NOMO-1 treated with DMSO at 0.1 percent for 48 hours (cell line): Measurements from ENCODE around the gene FOXC1.

Experiments
- DNase-seq: peaks from one replicate; lab custom pipeline; 2025; ENCODE audit not compliant: unreplicated experiment; lab: John Stamatoyannopoulos, UW

The FOXC1 gene

DNA sequence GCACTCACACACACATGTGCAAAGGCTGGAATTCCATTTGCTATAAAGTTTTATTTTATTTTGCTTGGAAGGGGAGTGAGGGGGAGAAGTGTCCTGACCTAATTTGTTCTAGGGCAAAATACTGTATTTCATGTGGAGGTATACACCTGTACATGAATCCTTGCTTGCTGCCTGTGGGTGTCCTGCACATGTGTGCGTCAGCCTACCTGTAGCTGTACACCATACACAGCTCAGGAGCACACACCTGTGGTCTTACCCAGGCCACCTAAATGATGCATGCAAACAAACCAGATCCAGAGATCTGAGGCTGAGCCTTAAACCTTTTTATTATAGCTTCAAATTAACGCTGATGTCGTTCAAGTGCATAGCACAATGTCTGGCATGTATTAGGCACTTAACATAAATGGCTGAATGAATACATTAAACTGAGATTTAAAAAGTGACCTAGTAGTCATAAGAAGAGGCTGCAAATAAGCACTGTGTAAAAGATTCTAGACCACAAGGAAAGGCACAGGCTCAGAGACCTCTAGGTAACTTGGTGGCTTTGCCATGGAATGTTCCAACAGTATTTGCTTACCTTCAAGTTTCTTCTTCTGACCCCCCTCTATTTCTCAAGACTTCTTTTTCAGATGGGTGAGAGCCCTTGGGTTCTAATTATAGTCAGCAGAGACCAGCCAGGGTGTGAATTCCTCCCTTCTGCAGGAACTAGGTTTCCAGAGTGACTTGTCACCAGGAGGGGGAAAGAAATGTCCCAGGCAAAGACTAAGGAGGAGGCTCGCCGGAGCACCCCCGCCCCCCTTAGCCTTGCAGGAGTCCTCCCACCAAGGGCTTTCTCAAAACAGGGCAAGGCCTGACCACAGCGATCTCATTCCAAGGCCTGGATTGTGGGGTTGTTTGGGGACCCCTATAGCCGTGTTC lies 13.4 kb downstream of the FOXC1 start:
- DNase-seq = no peak

DNA sequence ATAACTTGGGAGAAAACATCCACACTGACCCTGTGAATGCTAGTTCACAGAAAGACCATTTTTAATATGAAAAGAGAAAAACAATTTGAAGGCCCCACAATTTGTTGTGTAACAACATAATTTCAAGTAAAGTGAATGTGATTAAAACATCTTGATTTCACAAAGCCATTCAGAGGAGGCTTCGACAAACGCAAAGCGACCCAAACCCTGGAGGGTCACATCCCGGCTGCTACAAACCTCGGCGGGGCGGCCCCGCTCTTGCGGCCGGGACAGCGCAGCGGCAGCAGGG lies 14.0 kb downstream of the FOXC1 start:
- DNase-seq = no peak

DNA sequence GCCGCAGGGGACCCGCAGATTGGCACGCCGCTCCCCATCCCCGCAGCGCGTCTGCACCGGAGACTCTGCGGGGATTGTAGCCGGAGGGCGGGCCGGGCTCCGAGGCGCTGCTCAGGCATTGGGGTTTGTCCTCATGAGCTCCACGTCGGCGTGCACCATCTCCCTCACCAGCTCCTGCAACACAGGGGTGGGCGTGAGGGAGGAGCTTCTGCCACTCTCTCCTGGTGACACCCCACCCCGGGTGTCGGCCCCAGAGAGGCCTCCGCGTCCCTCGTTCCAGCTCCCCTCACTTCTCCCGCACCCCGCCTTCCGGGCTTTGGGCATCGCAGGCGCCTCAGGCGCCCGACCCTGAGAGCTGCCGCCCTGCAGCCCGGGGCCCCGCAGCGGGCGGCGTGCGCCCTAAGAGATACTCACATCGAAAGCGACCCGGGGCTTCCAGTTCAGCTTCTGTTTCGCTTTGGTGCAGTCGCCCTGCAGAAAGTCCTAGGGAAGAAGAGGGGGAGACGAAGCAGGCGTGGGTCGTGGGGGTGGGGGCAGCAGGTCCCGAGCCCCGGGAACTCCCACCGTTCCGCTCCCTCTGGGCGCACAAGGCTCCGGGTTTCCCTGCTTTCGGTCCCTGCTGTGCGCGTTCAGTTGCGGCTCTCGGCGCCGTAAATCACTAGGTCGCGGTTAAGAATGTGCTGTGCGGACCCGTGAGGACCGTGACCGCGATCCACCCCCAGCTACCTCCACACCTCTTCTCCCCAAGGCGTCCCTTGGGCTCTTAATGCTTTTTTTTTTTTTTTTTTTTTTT lies 14.5 kb downstream of the FOXC1 start:
- no peak for DNase-seq

DNA sequence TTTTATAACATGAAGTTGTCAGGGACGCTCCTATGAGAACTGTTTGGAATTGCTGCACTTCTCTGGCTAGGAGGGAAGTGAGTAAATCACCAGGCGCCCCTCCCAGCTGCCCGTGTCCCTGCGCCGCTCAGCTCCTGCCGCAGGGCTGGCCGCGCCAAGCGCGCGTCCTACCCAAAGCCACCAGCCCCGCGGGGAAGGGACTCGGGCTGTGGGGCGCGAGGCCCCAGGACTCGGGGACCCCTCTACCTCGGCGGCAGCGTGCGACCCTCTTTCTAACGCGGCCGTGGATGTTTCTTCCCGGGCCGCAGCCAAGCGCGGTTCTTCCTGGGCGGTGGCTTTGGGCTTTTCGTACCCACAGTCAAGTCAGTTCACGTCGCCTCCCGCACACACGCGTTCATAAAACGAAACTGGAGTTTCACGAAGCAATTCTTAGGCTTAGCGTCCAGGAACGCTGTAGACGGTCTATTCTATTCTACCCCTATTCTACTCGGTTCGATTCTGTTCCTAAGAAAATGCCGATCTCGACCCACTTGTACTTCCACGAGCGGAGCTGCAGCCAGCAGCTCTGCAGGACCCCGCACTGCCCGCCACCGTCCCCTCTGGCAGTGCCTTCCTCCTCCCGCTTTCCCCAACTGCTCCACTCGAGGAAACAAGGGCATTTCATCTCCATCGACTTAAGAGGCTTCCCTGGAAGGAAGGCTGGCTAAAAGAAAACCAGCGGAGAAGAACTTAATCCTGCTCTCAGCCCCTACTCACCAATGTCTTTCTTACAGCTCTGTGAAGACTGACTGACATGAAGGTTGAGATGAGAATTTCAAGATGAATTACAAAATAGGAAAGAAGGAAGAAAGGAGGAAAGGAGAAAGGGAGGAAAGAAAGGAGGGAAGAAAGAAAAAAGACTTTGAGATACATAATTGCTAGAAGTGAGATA lies 15.4 kb downstream of the FOXC1 start:
- peak; percentile 15 for DNase-seq

DNA sequence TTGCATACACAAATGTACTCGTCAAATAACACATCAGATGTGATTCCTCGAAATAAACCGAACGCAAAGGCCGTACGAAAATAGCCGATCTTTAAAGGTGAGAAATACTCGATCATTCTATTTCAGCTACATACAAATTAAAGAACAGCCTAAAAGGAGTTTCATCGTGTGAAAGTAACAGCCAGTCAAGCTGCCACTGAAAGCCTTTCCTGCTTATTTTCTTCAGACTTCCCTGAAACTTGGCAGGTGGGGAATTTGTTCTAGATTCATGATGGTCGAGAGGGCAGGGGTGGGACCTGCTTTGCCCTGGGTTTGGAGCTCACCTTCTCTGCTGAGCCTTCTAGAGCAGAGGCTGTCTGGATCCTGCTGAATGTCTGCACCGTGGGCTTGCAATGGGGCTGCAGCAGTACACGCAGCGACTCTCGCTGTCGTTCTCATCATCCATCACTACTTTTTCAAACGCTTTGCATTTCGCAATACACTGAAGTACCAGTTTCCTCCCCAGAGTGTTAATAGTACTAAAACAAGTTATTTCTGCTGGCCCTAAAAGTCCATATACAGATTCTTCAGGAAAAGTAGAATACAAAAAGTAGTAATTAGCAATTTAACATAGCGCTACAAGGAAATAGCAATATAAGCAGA lies 16.2 kb downstream of the FOXC1 start:
- no peak for DNase-seq

DNA sequence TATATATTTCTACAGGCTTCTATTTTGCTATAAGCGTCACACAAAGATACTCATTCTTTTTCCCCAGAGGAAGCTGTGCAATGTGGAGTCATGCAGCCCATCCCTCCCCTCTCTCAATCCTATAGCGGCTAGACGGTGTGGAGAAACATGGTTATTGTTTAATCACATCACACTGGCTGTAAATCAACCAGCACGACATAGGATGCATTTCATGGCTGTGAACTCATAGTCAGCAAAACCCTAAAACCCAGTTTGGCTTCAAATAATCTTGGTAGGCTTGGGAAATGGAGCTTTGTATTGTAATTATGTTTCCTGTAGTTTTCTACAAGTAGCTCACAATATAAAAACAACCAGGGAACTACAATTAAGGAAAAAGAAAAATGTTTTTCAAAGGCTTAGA lies 16.8 kb downstream of the FOXC1 start:
- DNase-seq = no peak

DNA sequence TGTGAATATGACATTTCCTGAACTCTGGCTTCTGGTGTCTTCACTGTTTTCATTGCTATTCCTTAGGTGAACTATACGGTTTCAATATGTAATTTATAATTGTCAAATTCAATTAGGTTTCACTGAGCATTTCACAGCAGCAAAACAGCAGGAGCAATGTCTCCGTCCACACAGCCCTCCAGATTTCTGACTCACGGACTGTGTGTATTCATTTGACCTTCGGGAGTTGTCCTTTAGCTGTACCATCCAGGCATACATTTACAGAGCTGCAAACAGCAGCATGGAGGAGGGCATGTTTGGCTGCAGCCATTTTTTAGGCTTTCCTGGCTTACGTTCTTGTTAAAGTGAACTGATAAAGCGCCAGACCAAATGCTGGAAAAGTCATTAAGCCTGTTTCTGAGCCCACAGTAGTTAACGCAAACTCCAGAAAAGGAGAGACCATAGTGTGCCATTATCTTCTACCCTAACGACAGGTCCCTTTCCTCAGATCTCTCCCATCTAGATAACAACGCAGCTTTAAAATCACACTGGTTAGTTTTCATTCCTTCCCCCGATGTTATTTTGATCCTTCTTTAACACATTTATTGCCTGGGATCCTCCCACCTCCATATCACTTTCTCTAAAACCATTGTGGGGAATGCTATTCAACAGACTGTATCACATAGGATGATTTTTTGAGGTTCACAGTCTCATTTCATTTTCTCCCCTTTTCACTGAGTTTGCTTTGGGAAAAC lies 18.3 kb downstream of the FOXC1 start:
- DNase-seq = no peak

DNA sequence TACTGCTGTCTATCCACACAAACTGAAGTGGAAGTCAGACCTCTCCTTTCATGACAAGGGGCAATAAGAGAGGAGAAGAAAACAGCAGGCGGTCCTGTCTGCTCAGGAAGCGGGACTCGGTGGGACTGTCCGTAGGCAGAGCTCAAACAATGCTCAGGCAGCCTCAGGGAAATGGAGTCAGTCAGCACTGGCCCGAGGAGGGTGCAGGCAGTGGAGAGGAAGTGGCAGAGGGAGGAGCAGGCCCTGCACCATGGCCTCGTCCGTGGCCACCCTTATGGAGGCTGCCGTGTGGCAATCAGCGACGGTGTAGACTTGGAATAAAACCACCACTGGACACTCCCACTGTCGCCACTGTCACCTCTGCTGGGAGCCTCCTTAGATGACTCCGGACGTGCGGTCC lies 19.6 kb downstream of the FOXC1 start:
- no peak for DNase-seq

DNA sequence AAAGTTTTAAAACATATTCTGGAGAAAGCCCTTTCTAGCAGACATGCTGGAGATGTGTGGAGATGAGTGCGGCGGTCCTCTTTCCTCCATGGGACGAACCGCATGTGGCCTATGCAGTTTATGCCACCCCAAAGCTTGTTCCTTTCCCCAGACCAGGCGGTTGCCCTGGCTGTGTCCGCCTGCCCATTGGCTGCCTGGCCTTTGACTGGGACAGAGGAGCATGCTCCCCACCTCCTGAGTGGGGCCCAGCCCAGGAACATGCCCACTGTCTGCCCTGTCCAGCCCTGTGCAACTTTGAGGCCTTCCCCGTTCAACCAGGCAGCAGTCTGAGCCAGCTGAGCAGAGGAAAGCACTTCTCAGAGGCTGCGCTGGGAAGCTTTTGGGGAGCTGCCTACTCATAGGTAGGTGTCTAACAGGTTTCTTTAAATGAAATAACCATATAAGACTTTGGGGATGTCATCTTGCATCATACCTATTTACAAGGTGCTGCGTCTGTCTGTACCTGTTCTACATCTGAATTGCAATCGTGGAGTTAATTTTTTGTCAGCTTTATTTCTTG lies 20.6 kb downstream of the FOXC1 start:
- no peak for DNase-seq

DNA sequence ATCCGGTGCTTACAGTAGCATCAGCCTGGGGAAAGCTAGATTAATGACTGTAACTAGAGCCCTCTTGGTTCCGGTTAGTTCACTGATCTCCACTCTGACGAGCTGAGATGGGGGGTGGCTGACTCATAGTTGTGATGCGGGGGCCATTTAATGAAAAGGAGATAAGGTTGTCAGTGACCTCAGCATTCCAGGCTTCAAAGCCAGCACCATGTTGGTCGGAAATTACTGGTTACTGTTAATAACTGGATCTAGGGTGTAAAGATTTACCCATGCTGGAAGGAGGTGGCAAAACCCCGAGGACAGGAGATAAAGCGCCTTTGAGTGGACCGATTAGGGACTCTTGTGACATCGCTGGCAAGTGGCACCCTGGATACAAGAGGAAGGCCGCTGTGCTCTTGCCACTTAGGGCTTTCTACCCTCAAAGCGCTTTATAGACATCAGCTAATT lies 21.1 kb downstream of the FOXC1 start:
- no peak for DNase-seq

DNA sequence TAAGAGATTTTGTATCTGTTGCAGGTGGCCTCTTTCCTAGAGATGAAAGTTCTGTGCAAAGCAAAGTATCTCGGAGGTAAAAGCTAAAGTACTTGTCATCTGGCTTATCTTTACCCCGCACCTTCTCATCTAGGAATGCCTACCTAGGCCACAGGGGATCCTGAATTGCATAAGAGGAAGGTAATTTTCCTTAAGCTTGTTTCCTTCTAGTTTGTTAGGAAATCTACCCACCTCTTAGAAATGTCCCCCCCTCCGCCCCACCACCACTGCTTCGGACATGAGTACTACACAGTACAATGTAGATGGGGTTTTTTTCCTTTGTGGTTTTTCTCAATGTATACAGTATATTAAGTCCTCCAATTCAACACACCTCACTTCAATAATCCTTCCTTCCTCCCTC lies 21.5 kb downstream of the FOXC1 start:
- DNase-seq = no peak

DNA sequence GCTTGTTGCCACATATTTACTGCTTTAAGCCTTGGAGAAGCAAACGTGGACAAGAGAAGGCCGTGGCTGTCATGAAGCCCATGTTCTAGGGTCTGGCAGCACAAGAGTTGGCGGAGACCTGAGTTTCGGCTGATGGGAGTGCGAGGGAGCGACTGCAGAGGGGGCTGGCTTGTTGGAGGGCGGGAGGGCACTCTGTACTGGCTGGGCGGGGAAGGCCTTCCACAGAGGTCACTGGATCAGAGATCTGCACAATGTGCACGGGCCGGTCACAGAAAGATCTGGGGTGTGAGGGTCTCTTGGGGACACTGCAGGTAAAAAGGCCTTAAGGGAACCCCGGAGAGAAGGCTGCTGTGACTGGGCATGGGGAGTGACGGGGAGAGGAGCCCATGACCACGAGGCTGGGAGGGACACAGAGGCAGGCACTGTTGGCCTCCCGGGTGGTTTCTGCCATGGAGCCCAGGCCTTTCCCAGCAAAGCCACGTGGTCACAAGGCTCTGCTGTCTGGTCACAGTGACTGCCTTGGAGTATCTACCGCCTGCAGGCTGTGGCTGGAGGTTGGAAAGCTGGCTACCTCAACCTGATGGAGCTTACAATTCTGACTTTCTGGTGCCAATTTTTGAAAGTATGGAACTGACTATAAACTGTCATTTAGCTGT lies 23.8 kb downstream of the FOXC1 start:
- no peak for DNase-seq

DNA sequence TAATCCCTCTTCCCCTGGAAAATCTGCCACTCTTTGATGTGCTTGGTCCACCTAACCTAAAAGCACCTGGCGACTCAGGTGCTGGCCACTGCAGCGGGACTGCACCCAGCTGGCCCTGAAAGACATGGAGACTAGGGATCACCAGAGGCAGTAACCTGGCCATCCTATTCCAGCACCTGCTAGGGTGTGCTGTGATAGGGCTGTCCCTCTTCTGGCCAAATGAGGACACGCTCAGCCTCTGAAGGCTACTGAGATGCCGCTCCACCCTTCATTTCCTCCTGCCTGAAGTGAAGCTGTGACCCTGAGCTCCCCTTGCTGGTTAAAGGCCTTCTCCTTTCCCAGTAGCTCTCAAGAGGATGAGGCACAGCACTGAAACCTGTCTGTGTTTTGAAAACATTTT lies 24.4 kb downstream of the FOXC1 start:
- DNase-seq = no peak

DNA sequence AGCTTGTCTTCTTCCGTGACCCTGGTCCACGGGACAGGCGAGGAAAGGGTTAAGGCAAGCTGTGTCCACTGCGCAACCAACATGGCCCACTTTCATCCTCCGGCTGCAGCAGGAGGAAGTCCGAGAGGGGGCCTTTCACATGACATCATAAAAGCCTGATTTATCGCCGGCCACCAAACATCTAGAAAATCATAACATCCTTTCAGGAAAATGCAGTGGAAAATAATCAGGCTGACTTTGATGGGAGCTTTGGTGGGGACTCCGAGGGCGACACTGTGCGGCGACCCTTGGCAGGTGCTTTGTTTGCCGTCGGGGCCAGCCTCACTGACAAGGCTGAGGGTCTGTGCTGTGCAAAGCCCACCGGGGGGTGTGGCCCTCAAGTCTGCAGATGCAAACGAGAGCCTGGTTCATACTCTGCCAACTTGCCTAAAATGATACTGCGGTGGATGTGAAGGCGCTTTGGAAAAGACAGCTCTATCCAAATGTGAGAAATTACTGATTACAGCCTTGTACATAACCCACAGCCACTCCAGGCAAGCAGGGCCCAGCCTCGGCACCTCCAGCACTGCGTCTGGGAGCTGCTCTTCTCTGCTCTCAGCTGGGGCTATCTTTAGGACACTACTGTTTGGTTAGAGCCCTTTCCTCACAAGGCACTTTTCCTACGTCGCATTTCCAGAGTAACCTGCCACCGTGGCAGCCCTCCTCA lies 25.7 kb downstream of the FOXC1 start:
- no peak for DNase-seq

DNA sequence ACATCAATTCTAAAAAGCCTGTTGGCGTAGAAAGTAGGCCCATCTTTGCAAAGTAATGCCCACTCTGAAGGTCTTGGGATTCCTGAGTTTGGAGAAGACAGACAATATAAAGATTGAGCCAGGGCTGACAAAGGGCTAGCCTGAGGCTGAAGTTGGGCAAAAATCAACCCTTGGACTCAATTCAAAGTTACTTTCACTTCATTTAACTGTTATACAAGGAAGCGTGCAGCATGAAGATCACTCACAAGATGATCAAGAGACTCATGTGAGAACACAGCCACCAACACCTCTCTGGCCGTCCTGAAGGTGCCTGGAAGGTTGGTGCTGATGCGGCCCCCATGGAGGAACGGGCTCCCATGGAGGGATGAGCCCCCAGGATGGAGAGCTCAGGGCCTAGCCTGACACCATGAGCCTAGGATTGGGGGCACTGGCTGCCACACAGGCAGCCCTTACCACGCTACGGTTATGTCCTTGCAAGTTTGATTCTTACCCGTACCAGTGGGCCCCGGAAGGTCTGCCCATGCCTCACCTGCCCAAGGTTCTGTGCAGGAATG lies 26.6 kb downstream of the FOXC1 start:
- DNase-seq = no peak

DNA sequence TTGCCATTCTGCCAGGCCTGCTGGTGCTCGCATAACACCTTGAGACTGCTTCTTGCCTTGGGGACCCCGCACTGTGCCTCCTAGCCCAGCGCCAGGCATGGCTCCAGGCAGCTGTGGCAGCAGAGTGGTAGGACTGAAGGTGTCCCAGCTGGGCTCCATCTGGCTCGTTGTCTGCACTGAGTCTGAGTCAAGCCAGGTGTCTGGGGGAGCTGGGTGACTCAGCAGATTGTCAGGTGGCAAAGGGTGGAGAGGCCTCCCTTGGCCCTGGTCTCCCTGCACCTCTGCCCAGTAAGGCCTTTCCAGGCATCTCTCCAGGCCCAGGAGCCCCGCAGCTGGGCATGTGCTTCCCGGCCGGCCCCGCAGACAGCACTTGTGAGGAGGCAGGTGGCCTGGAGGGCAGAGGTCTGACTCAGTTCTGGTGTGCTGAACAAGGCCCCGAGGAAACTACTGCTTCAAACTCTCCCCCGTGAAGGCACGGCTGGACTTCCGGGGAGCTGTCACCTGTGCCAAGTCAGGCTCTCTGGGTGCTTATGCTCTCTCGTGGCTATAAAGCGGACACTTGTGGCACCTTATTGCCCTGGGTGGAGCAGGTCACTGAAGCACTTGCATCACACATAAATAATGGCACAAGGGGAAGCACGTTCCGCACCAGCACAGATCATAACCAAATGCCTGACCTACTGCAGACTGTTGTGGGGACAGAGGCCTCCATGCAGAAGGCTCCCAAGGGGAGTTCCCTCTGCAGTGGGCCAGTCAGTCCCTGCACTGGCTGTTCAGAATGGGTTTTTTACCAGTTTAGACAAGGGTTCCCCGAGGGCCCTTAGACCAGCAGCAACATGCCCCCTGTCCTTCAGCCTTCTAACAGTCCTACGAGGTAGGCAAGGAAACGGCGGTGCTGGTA lies 27.5 kb downstream of the FOXC1 start:
- DNase-seq = no peak

DNA sequence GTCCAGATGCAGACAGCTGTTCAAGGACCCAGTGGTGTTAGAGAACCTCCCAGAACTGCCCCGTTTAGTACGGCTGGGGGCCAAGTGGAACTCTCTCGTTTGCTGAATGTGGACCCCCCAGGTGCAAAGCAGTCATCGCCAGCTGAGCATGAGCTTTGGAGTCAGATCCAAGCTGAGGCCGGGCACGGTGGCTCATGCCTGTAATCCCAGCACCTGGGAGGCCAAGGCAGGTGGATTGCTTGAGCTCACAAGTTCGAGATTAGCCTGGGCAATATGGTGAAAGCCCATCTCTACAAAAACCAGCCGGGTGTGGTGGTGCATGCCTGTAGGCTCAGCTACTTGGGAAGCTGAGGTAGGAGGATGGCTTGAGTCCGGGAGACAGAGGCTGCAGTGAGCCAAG lies 29.7 kb downstream of the FOXC1 start:
- DNase-seq = no peak
